ENCODE results near the gene CLIC5.

CLIC5 gene

DNA sequence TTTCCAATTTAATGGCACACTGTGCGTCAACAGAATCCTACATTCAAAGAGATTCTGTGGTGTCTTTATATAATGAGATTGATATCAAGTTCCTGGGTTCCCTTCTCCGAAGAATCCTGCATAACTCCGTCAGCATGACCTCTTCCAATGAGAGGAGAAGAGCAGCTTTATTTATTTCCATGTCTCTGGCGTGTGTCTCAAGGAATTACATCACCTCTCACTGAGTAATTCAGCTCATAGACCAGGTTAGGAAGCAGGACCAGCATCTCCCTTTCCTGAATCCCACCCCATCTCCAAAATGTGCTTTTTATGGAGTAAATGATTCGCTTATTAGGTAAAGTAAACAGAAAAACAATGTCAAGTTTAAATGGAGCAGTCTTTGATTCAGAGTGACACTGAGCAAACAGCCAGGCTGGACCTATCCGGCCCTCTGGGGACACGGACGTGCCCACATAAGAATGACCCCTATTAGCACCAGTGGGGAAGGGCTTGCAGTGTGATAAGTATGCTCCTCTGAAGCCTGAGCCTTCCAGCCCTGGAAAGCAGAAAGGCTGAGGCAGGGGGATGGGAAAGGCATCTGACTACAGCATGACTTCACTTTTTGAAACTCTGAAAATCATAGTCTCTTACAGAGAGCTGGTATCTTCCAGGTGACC, 165.2 kb downstream of the CLIC5 start:
- H3K4me1 ChIP-seq (ENCODE audit: low read depth, poor library complexity, severe bottlenecking) = peaks cover 12% of the 10 kb centered on the region
- TF ChIP-seq, protein P1, sequence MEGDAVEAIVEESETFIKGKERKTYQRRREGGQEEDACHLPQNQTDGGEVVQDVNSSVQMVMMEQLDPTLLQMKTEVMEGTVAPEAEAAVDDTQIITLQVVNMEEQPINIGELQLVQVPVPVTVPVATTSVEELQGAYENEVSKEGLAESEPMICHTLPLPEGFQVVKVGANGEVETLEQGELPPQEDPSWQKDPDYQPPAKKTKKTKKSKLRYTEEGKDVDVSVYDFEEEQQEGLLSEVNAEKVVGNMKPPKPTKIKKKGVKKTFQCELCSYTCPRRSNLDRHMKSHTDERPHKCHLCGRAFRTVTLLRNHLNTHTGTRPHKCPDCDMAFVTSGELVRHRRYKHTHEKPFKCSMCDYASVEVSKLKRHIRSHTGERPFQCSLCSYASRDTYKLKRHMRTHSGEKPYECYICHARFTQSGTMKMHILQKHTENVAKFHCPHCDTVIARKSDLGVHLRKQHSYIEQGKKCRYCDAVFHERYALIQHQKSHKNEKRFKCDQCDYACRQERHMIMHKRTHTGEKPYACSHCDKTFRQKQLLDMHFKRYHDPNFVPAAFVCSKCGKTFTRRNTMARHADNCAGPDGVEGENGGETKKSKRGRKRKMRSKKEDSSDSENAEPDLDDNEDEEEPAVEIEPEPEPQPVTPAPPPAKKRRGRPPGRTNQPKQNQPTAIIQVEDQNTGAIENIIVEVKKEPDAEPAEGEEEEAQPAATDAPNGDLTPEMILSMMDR (conservative IDR thresholded peaks at IDR 0.05; ENCODE audit: low read depth, low read length) = no peak
- no peaks in the 10 kb centered on the region for H3K27me3 ChIP-seq (ENCODE audit: insufficient read depth, low read depth)
- H3K79me2 ChIP-seq (ENCODE audit: insufficient read depth, low read depth) = no peaks in the 10 kb centered on the region
- no peak overlapping the region for H2AFZ ChIP-seq (ENCODE audit: low read depth)
- H3K4me3 ChIP-seq (IDR thresholded peaks at IDR 0.05; ENCODE audit: insufficient read depth, low read depth, low read length) = no peak overlapping the region
- no peak overlapping the region for H3K27ac ChIP-seq
- no peaks in the 10 kb centered on the region for H3K36me3 ChIP-seq (ENCODE audit: insufficient read depth)
- H3K4me2 ChIP-seq = no peak overlapping the region
- no peak overlapping the region for H3K9ac ChIP-seq
- no peaks in the 10 kb centered on the region for H4K20me1 ChIP-seq (ENCODE audit: insufficient read depth)

GRCh38 chr6:45845567-45845966, 170.1 kb downstream of the CLIC5 start:
- TF ChIP-seq, protein P1 (conservative IDR thresholded peaks at IDR 0.05; ENCODE audit: low read depth, low read length) = no peak
- no peak overlapping the region for H3K4me3 ChIP-seq (IDR thresholded peaks at IDR 0.05; ENCODE audit: insufficient read depth, low read depth, low read length)
- H3K36me3 ChIP-seq (ENCODE audit: insufficient read depth) = no peaks in the 10 kb centered on the region
- H3K27me3 ChIP-seq (ENCODE audit: insufficient read depth, low read depth) = no peaks in the 10 kb centered on the region
- H3K4me1 ChIP-seq (ENCODE audit: low read depth, poor library complexity, severe bottlenecking) = peaks cover 5% of the 10 kb centered on the region
- H3K4me2 ChIP-seq = no peak overlapping the region
- no peak overlapping the region for H3K9ac ChIP-seq
- H3K79me2 ChIP-seq (ENCODE audit: insufficient read depth, low read depth) = no peaks in the 10 kb centered on the region
- H3K27ac ChIP-seq = no peak overlapping the region
- H4K20me1 ChIP-seq (ENCODE audit: insufficient read depth) = no peaks in the 10 kb centered on the region
- no peak overlapping the region for H2AFZ ChIP-seq (ENCODE audit: low read depth)

DNA sequence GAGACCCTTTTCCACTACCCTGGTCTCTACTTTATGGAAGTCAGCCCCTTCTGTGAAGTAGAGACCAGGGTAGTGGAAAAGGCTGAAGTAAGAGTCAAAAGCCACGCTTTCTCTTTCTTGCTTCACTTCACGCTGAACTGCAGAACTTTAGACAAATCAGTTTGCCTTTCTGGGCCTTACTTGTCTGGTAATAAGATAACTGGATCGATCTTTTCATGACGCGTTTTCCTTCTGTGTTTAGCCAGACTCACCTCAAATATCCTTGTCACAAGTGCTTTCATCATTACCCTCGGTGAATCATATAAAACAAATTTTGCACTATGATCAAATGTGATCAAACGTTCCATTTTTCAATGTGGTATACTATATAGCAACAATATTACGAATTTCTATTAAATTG, 170.7 kb downstream of the CLIC5 start:
- Histone ChIP-seq H3K36me3 (ENCODE audit: insufficient read depth) (no peaks in the 10 kb centered on the region), H3K9ac (no peak overlapping the region), H3K4me1 (ENCODE audit: low read depth, poor library complexity, severe bottlenecking) (no peaks in the 10 kb centered on the region), H3K27me3 (ENCODE audit: insufficient read depth, low read depth) (no peaks in the 10 kb centered on the region), H2AFZ (ENCODE audit: low read depth) (no peak overlapping the region), H3K4me3 (IDR thresholded peaks at IDR 0.05; ENCODE audit: insufficient read depth, low read depth, low read length) (no peak overlapping the region), H3K27ac (no peak overlapping the region), H3K79me2 (ENCODE audit: insufficient read depth, low read depth) (no peaks in the 10 kb centered on the region), H3K4me2 (no peak overlapping the region), H4K20me1 (ENCODE audit: insufficient read depth) (no peaks in the 10 kb centered on the region)
- TF ChIP-seq, protein P1 (conservative IDR thresholded peaks at IDR 0.05; ENCODE audit: low read depth, low read length) = no peak

DNA sequence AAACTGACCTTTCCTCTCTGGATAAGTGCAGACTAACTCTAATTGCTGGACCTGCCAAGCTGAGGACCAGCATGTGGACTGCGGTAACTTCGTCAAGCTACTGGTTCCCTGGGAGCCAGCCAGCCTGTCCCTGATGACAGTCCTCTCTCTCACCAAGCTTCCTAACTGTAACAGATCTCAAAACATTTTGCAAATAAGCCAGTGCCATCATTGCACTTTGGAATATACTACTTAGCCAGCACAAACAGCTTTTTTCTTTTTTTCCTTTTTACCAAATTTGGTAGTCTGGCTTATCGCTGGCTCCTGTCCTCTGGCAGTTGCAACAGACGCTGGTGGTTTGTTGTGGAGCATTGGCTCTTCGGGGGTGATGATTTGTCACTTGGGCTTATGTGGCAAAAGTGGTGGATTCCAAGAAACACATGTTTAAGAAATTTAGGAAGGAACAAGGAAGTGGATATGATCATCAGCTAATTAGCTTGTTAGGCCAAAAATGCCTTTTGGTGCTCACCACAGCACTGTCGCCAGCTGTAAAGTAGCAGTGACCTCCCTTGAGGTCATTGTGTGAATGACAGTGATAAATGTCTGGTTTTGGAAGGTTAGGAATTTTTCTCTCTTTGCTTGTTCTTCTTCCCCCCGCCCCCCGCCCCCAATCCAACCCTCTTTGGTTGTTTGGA, 171.7 kb downstream of the CLIC5 start:
- Histone ChIP-seq H3K27ac (no peak overlapping the region), H3K36me3 (ENCODE audit: insufficient read depth) (no peaks in the 10 kb centered on the region), H2AFZ (ENCODE audit: low read depth) (no peak overlapping the region), H3K27me3 (ENCODE audit: insufficient read depth, low read depth) (no peaks in the 10 kb centered on the region), H3K9ac (no peak overlapping the region), H3K79me2 (ENCODE audit: insufficient read depth, low read depth) (no peaks in the 10 kb centered on the region), H3K4me2 (no peak overlapping the region), H3K4me3 (IDR thresholded peaks at IDR 0.05; ENCODE audit: insufficient read depth, low read depth, low read length) (no peak overlapping the region), H3K4me1 (ENCODE audit: low read depth, poor library complexity, severe bottlenecking) (no peaks in the 10 kb centered on the region), H4K20me1 (ENCODE audit: insufficient read depth) (no peaks in the 10 kb centered on the region)
- TF ChIP-seq, protein P1 (conservative IDR thresholded peaks at IDR 0.05; ENCODE audit: low read depth, low read length) = no peak
